HG02798 (cell line): Measurements from ENCODE around the gene NFKBIL1.
"Not testable (repeated sequence)": the region's sequence is repeated elsewhere in the genome, so short reads cannot be mapped to it uniquely, and the experiment has no call there.

Experiments
- ATAC-seq: cut with Tn5 transposase; IDR thresholded peaks from one replicate; pipeline ENCODE4 v1.9.1; 2021; ENCODE audit warnings: mild to moderate bottlenecking; ENCODE audit not compliant: unreplicated experiment, poor library complexity

Gene NFKBIL1, protein sequence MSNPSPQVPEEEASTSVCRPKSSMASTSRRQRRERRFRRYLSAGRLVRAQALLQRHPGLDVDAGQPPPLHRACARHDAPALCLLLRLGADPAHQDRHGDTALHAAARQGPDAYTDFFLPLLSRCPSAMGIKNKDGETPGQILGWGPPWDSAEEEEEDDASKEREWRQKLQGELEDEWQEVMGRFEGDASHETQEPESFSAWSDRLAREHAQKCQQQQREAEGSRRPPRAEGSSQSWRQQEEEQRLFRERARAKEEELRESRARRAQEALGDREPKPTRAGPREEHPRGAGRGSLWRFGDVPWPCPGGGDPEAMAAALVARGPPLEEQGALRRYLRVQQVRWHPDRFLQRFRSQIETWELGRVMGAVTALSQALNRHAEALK

GRCh38 chr6:31546958-31547726 is at the start of gene NFKBIL1:
Gene NFKBIL1, plus strand, starts transcription at chr6:31547608. Its CDS starts 87 bp downstream, at chr6:31547695.
- peak; percentile 79 for ATAC-seq

GRCh38 chr6:31498748-31499147 is 48.7 kb upstream of the NFKBIL1 start:
- ATAC-seq, result no peak

DNA sequence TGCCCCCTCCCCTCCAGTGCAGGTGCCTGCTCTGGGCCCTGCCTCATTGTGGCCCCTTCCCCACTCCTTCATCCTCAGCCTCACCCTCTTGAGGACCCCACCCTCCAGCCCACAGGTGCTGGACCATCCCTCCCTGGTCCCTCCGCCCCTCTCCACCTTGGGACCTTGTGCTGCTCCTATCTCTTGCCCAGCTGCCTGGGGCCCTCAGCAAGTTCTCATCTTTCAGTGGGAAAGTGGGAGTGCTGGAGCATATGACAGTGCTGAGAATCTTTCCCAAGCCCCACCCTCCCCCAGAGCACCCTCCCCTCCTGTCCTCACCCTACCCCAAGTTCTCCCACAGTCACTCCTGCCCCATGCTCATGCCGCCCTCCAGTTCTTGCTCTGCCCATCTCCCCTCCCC is 47.8 kb upstream of the NFKBIL1 start:
- not testable (repeated sequence) for ATAC-seq

DNA sequence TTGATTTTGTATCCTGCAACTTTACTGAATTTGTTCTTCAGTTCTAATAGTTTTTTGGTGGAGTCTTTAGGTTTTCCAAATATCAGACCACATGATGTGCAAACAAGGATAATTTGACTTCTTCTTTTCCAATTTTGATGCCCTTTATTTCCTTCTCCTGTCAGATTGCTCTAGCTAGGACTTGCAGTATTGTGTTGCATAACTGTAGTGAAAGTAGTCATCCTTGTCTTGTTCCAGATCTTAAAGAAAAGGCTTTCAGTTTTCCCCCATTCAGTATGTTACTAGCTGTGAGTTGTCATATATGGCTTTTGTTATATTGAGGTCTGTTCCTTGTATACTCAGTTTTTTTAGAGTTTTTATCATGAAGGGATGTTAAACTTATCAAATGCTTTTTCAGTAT is 44.8 kb upstream of the NFKBIL1 start:
- ATAC-seq, result no peak

DNA sequence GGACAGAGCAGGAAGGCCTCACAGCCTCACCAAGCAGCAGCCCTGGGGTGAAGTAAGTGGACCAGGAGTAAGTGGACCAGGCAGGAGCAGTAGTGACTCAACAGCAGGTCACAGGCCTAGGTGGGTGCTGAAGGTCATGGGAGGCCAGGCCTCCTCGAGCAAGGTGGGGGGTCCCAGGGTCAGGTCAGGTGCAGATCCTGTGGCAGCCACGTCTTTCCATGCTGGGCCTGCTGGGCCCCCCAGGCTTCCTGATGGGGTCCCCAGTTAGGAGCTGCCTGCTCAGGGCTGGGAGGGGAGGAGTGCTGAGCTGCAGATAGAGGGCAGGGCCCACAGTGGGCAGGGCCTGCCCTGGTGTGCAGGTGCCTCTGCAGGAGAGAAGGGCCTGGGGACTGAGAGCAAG is 38.4 kb upstream of the NFKBIL1 start:
- ATAC-seq, result not testable (repeated sequence)

DNA sequence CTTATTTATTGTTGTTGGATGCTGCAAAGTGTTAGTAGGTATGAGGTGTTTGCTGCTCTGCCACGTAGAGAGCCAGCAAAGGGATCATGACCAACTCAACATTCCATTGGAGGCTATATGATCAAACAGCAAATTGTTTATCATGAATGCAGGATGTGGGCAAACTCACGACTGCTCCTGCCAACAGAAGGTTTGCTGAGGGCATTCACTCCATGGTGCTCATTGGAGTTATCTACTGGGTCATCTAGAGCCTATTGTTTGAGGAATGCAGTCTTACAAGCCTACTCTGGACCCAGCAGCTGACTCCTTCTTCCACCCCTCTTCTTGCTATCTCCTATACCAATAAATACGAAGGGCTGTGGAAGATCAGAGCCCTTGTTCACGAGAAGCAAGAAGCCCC is 37.4 kb upstream of the NFKBIL1 start:
- no peak for ATAC-seq

GRCh38 chr6:31513456-31514165 is 33.8 kb upstream of the NFKBIL1 start:
- ATAC-seq, result no peak

- no peak for ATAC-seq
These were observed 25.6 kb upstream of the NFKBIL1 start for GRCh38 chr6:31521835-31522234.

DNA sequence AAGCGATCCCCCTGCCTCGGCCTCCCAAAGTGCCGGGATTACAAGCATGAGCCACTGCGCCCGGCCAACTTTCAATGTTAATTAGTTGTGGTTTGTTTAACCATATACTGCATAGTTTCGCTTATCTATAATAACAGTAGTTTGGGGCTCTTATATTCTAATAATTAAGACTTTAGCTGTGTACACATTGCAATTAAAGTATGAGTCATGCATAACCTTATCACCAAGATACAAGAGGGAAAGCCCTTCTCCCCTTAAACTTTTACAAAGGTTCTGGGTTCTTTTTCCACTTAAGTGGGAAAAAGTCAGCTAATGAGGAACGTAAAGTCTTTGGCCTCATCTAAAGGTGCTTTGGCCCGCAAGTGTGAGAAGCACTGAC is 21.9 kb upstream of the NFKBIL1 start:
- ATAC-seq, result no peak

- ATAC-seq, result no peak
These were observed 21.3 kb upstream of the NFKBIL1 start for GRCh38 chr6:31525932-31526591.

DNA sequence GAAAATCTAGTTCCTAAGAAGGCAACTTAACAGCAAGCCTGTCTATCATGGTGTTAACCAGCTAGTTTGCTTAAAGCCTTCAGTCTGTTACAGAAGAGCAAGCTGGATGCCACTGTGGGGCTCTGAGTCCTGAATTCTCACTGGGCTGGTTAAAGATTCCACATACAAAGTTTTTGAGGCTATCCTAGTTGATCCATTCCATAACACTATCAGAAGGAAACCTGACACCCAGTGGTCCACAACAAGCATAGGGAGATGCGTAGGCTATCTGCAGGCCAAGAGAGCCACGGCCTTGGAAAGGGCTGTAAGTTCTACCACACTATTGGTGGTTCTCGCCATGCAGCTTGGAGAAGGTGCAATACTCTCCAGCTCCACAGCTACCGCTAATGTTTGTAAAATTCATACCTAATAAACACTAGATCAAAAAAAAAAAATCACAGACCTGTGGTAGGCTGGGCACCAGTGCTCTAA is 19.1 kb upstream of the NFKBIL1 start:
- ATAC-seq, result no peak

DNA sequence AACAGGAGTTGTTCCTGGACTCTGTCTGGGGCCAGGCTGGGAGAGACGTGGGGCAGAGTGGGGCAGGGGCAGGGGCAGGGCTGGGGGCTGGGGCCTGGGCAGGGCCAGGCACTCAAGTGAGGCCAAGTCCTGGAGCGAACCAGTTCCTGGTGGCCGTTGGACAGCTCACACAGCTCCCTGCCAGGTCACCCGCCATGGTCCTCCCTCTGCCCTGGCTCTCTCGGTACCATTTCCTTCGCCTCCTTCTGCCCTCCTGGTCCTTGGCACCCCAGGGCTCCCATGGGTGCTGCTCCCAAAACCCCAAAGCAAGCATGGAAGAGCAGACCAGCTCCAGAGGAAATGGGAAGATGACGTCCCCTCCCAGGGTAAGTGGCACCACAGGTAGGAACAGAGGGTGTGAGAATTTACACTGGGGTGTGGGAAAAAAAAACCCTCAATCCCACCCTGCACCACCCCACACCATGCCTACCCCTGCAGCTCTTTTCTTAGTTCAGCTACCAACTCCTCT is 18.5 kb upstream of the NFKBIL1 start, which contains the start of gene MCCD1:
TSS of gene MCCD1 (plus strand) at position 142 of the 508 bp plus-strand sequence. CDS start at position 195, 53 bp downstream.
- ATAC-seq, result no peak

DNA sequence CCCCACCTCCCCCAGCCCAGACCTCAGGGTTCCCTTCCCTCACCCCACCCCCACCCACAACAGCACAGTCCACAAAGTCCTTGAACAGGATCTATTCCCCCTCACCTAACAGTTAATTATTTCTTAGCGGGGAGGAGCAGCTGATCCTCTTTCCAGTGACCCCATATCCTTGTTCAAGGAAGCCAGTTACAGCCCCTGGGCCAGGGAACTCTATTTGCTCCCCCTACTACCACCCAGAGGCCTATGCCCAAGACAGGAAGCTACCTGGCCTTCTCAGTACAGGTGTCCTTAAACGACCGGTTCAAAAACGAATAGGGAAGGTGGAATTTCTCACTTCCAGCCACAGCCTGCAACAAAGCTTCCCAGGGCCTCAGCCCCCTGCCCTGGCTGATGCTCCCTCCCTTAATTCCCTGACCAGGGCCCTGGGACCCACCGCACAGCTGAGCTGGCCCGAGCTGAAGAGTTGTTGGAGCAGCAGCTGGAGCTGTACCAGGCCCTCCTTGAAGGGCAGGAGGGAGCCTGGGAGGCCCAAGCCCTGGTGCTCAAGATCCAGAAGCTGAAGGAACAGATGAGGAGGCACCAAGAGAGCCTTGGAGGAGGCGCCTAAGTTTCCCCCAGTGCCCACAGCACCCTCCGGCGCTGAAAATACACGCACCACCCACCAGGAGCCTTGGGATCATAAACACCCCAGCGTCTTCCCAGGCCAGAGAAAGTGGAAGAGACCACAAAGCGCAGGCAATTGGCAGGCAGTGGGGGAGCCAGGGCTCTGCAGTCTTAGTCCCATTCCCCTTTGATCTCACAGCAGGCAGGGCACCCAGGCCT is 17.9 kb upstream of the NFKBIL1 start:
- ATAC-seq, result no peak

- ATAC-seq, result no peak
These were observed 16.7 kb upstream of the NFKBIL1 start for GRCh38 chr6:31530659-31531058.

DNA sequence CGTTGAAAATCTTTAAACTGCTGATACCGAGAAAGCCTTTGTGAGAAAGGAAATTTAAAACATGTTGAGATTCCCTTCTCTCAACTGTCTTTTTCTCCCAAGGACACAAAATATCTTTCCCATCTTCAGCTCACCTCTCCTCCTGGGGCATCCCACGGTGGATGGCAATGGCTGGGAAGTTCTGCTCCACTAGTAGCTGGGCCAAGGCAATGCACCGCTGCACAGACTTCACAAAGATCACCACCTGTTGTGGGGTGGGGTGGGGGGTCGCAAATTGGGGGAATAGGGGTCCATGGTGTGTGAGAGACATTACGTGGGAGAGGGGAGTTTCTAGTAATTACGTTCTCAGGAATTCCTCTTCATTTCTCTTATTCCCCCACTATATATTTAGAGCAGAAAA is 16.2 kb upstream of the NFKBIL1 start:
- ATAC-seq, result no peak

GRCh38 chr6:31531771-31532643 is 15.4 kb upstream of the NFKBIL1 start:
- no peak for ATAC-seq

- no peak for ATAC-seq
These were observed 14.6 kb upstream of the NFKBIL1 start for GRCh38 chr6:31532644-31533454.
